Liver (tissue), 3 donors: ENCODE data around the gene RNF112.

Experiments used
- FOXA1 ChIP-seq: IDR thresholded peaks from 2 replicates; pipeline ENCODE4 v1.6.1; 2016; ENCODE audit warnings: antibody characterized with exemption
- RAD21 ChIP-seq, 2 donors: IDR thresholded peaks; 2 replicates each; pipeline ENCODE4 v1.6.1; 2016; ENCODE audit warnings: antibody characterized with exemption in 2 of 2, mild to moderate bottlenecking in 2 of 2
- TAF1 ChIP-seq: conservative IDR thresholded peaks from 2 replicates; pipeline ENCODE4 v1.6.1; 2016; ENCODE audit warnings: antibody characterized with exemption, mild to moderate bottlenecking
- TF ChIP-seq, protein P1 (sequence below): fragments of 150-350 bp; IDR thresholded peaks from 2 replicates; pipeline ENCODE4 v1.5.1; 2017; ENCODE audit warnings: improper control_type of control experiment, low read depth, low read length; ENCODE audit not compliant: missing input control
- TF ChIP-seq, protein P2 (sequence below): IDR thresholded peaks from 2 replicates; pipeline ENCODE4 v1.6.1; 2016; ENCODE audit warnings: antibody characterized with exemption, mild to moderate bottlenecking
- donor health status: healthy.
- donor health status: healthy.

DNA sequence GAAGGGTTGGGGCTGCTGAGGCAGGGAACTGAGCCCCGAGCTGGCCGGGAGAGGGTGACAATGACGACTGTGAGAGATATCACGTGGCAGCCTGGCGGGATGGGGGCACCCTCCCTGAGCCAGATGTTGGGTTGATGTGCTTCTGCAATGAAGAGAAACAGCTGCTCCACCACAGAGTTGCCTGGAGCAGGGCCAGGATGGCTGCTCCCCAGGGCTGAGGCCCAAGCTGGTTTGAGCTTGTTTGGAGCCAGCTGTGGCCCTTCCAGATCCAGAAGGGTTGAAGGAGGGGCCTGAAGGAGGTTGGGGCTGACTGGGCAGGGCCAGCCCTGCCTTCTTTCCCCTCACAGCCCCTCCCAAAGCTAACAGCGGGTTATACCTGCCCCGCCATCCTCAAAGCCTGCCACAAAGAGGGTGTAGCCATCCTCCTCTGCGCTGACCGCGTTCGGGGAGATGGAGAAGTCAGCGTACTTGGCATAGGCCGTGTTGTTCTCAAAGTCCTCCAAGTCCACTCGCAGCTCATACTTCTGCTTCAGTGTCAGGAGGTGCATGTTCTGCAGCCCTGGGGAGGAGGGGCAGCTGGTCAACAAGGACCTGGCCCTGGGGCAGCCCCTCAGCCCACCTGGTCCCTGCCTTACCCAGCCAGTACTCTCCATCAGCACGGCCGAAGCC lies 26.2 kb upstream of the RNF112 start:
- TF ChIP-seq, protein P1, sequence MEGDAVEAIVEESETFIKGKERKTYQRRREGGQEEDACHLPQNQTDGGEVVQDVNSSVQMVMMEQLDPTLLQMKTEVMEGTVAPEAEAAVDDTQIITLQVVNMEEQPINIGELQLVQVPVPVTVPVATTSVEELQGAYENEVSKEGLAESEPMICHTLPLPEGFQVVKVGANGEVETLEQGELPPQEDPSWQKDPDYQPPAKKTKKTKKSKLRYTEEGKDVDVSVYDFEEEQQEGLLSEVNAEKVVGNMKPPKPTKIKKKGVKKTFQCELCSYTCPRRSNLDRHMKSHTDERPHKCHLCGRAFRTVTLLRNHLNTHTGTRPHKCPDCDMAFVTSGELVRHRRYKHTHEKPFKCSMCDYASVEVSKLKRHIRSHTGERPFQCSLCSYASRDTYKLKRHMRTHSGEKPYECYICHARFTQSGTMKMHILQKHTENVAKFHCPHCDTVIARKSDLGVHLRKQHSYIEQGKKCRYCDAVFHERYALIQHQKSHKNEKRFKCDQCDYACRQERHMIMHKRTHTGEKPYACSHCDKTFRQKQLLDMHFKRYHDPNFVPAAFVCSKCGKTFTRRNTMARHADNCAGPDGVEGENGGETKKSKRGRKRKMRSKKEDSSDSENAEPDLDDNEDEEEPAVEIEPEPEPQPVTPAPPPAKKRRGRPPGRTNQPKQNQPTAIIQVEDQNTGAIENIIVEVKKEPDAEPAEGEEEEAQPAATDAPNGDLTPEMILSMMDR, result no peak
- TF ChIP-seq, protein P2, sequence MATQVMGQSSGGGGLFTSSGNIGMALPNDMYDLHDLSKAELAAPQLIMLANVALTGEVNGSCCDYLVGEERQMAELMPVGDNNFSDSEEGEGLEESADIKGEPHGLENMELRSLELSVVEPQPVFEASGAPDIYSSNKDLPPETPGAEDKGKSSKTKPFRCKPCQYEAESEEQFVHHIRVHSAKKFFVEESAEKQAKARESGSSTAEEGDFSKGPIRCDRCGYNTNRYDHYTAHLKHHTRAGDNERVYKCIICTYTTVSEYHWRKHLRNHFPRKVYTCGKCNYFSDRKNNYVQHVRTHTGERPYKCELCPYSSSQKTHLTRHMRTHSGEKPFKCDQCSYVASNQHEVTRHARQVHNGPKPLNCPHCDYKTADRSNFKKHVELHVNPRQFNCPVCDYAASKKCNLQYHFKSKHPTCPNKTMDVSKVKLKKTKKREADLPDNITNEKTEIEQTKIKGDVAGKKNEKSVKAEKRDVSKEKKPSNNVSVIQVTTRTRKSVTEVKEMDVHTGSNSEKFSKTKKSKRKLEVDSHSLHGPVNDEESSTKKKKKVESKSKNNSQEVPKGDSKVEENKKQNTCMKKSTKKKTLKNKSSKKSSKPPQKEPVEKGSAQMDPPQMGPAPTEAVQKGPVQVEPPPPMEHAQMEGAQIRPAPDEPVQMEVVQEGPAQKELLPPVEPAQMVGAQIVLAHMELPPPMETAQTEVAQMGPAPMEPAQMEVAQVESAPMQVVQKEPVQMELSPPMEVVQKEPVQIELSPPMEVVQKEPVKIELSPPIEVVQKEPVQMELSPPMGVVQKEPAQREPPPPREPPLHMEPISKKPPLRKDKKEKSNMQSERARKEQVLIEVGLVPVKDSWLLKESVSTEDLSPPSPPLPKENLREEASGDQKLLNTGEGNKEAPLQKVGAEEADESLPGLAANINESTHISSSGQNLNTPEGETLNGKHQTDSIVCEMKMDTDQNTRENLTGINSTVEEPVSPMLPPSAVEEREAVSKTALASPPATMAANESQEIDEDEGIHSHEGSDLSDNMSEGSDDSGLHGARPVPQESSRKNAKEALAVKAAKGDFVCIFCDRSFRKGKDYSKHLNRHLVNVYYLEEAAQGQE, result no peak
- TF ChIP-seq TAF1, result no peak
- TF ChIP-seq FOXA1, result no peak
- TF ChIP-seq RAD21 (IDR thresholded peaks at IDR 0.05), result no peak
